Sigmoid colon (tissue), 7 donors: ENCODE measurements around the gene DCLK2. TPM values are rescaled to one million over a fixed set of nuclear protein-coding genes. Genes with fewer than 3 reads are reported as not detected.

Experiments
- DNase-seq: peaks from one replicate; pipeline ENCODE4 v3.0.0-alpha.2; 2019
- H3K27ac ChIP-seq, 4 donors: fragments of 200-600 bp; sonication (generic); one replicate each; pipeline ENCODE4 v1.5.1; 2016 to 2019; ENCODE audit warnings: mild to moderate bottlenecking in 1 of 4
- H3K27me3 ChIP-seq, 3 donors: fragments of 200-600 bp; sonication (generic); one replicate each; pipeline ENCODE4 v1.5.1; 2019; ENCODE audit warnings: mild to moderate bottlenecking in 1 of 3
- H3K36me3 ChIP-seq, 4 donors: fragments of 200-600 bp; sonication (generic); one replicate each; pipeline ENCODE4 v1.5.1; 2016 to 2019
- H3K4me1 ChIP-seq, 4 donors: fragments of 200-600 bp; sonication (generic); one replicate each; pipeline ENCODE4 v1.5.1; 2017 to 2019
- H3K4me3 ChIP-seq, 4 donors: fragments of 200-600 bp; sonication (generic); one replicate each; pipeline ENCODE4 v1.5.1; 2017 to 2019; ENCODE audit warnings: mild to moderate bottlenecking in 2 of 4, moderate library complexity in 1 of 4
- H3K9me3 ChIP-seq, 4 donors: fragments of 200-600 bp in 3 of 4; sonication (generic) in 3 of 4; one replicate each; pipeline versions ENCODE4 v1.5.1 to v1.6.1; 2013 to 2019
- EP300 ChIP-seq, 4 donors: sonication (generic); formaldehyde crosslinking; IDR thresholded peaks; one replicate each; pipeline ENCODE4 v1.6.1; 2017; ENCODE audit warnings: antibody characterized with exemption in 4 of 4
- POLR2A ChIP-seq, 2 donors: fragments of 450-650 bp; IDR thresholded peaks; one replicate each; pipeline ENCODE4 v1.6.1; 2016; ENCODE audit warnings: antibody characterized with exemption in 2 of 2, mild to moderate bottlenecking in 2 of 2, moderate library complexity in 2 of 2
- POLR2AphosphoS5 ChIP-seq, 4 donors: sonication (generic); formaldehyde crosslinking; IDR thresholded peaks; one replicate each; pipeline ENCODE4 v1.6.1; 2017; ENCODE audit warnings: antibody characterized with exemption in 4 of 4
- WGBS, 2 donors: extraction: QIAGEN DNeasy Blood & Tissue Kit; methylation state at CpG; one replicate each; pipeline ENCODE4 v1.1.7; 2013; 5-methylcytosine and 5-hydroxymethylcytosine counted together
- intact Hi-C: fragments of 100-400 bp; cut with DNase I; formaldehyde crosslinking; loops from one replicate; pipeline ENCODE4 v1.15.1; 2023
- polyA plus RNA-seq, 3 donors: library from polyadenylated mRNA; stranded (reverse); fragments of 200-250 nt; gene quantifications; one replicate each; pipeline ENCODE4 v1.2.3, GENCODE V29; 2013
- total RNA-seq, 4 donors: library from RNA; depleted of rRNA; stranded (reverse); fragments of >200 nt; gene quantifications; one replicate each; pipeline ENCODE4 v1.1.0, GENCODE V29; 2016
- TF ChIP-seq, protein P1 (sequence below), 4 experiments: fragments of 450-650 bp in 3 of 4; fragments of 200-600 bp in 1 of 4; IDR thresholded peaks; one replicate each; pipeline ENCODE4 v1.5.1; 2016 to 2019; ENCODE audit warnings: antibody characterized with exemption in 4 of 4, mild to moderate bottlenecking in 3 of 4, moderate library complexity in 2 of 4
- donor health status: healthy with polysubstance abuse.
- donor health status: Bipolar disorder and iron deficiency.
- donor health status: healthy.

The DCLK2 gene
- total and polyA plus RNA-seq, 7 donors = 0.69 to 30.7 (median 9.4) TPM

DNA sequence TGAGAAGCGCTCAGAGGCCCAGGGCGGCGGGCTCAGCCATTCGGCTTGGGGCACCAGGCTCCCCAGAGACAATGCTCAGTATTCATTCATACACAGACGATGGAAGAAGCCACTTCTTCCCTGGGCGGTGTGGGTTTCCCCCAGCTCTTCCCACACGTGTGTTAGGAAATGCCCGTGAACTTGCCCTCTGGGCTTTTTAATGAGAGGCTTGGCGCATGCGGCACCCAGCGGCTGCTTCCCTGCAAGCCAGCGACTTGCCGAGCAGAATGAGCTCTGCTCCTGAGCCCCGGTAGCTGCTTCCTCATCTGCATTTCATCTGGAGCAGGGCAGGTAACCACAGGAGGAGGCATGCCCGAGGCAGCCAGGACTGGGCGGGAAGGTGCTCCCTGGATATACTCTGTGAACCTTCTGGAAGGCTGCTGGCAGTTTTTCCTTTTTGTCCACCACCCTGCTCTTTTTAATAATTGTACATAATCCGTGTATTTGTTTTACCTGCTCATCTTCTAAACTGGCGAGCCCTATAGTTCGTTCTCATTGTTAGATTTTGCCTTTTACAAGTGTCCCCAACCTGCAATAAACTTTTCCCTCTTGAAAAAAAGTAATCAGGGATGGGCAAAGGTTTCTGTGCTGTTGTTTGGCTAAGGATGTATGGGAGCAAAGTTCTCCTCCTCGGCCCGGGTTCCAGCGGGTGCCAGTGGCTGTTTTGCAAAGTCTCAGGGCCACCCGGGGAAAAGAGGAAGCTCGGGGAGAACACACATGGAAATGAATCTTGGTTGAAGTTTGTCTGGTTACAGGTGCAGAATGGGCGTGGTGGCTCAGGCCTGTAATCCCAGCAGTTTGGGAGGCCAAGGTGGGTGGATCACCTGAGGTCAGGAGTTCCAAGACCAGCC, 178.8 kb downstream of the DCLK2 start:
- peak overlapping the region in 3 of 4 donors; percentile 61 to 78 (median 70) for H3K27ac ChIP-seq
- H3K9me3 ChIP-seq = no peaks in the 10 kb centered on the region
- H3K4me3 ChIP-seq = no peak overlapping the region
- peaks cover 0 to 13% (median 2%) of the 10 kb centered on the region in 4 donors for H3K36me3 ChIP-seq
- no peaks in the 10 kb centered on the region for H3K27me3 ChIP-seq
- peaks cover 0 to 60% (median 38%) of the 10 kb centered on the region in 4 donors for H3K4me1 ChIP-seq
- intact Hi-C loops = no loop called here
- TF ChIP-seq EP300 (IDR thresholded peaks at IDR 0.05) (no peak), POLR2A (IDR thresholded peaks at IDR 0.05) (no peak), POLR2AphosphoS5 (IDR thresholded peaks at IDR 0.05) (no peak)
- TF ChIP-seq, protein P1, sequence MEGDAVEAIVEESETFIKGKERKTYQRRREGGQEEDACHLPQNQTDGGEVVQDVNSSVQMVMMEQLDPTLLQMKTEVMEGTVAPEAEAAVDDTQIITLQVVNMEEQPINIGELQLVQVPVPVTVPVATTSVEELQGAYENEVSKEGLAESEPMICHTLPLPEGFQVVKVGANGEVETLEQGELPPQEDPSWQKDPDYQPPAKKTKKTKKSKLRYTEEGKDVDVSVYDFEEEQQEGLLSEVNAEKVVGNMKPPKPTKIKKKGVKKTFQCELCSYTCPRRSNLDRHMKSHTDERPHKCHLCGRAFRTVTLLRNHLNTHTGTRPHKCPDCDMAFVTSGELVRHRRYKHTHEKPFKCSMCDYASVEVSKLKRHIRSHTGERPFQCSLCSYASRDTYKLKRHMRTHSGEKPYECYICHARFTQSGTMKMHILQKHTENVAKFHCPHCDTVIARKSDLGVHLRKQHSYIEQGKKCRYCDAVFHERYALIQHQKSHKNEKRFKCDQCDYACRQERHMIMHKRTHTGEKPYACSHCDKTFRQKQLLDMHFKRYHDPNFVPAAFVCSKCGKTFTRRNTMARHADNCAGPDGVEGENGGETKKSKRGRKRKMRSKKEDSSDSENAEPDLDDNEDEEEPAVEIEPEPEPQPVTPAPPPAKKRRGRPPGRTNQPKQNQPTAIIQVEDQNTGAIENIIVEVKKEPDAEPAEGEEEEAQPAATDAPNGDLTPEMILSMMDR (IDR thresholded peaks at IDR 0.05) = no peak
- DNase-seq = no peak
- 26 to 68% methylated on average over 25 of the region's 25 CpGs for WGBS, 2 donors

DNA sequence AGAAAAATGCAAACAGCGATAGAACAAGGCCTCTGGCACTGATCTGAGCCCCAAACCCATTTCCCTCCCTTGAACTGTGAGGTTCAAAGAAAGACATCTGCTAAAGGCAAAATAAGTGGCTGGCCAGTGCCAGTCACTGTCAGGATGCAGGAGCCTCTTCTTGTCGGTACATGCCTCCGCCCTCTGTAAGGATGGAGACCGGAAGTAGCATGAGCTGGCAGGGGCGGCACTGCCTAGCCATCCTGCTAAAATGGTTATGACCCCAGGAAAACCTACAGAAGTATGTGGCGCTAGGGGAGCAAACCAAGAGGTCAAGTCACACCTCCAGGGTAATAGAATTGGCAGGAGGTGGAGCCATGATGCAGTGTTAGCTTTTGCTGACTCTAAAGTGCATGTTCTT, 180.3 kb downstream of the DCLK2 start:
- H3K9me3 ChIP-seq = no peaks in the 10 kb centered on the region
- H3K4me3 ChIP-seq = no peak overlapping the region
- peaks cover 0 to 59% (median 33%) of the 10 kb centered on the region in 4 donors for H3K4me1 ChIP-seq
- TF ChIP-seq POLR2A (IDR thresholded peaks at IDR 0.05) (no peak), EP300 (IDR thresholded peaks at IDR 0.05) (no peak), POLR2AphosphoS5 (IDR thresholded peaks at IDR 0.05) (no peak)
- TF ChIP-seq, protein P1 (IDR thresholded peaks at IDR 0.05) = no peak
- H3K27ac ChIP-seq = peak overlapping the region in 2 of 4 donors; percentile 4 to 59
- H3K36me3 ChIP-seq = peaks cover 0 to 10% (median 2%) of the 10 kb centered on the region in 4 donors
- no peak for DNase-seq
- WGBS, 2 donors = 87 to 93% methylated on average over 6 of the region's 6 CpGs
- H3K27me3 ChIP-seq = no peaks in the 10 kb centered on the region
- intact Hi-C loops = no loop called here

DNA sequence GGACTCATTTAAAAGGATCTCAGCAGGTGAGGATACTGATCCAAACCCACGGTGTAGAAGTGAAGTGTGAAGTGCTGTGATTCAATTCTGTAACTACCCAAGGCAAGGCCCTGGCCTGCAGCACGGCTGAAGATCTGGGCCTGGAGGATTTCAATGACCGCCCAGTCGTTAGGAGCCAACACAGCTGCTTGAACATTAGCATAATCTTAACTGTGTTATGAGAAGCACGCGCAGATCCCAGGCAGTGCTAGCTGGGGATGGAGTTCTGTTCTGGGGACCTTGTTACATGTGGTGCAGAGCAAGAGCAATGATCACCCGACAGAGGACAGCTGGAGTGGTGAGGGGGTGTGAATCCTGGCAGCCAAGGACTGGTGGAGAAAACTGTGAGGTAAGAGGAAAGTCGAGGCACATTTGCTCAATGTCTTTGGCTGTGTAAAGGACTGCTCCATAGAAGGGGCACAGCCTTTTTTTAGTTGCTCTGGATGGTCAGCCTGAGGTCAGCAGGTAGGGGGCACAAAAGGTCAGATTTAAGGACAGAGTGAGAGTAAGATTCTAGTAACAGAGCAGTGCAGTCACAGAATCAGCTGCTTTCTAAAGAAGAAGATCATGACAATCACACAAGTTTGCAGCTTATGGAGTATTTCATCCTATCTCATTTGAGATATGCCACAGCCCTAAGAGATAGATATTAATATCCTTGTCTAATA, 181.8 kb downstream of the DCLK2 start:
- WGBS, 2 donors = 75 to 86% methylated on average over 8 of the region's 8 CpGs
- Histone ChIP-seq H3K4me1 (peaks cover 0 to 52% (median 31%) of the 10 kb centered on the region in 4 donors), H3K36me3 (peaks cover 0 to 17% (median 2%) of the 10 kb centered on the region in 4 donors), H3K27me3 (no peaks in the 10 kb centered on the region), H3K4me3 (no peak overlapping the region), H3K27ac (peak overlapping the region in 2 of 4 donors; percentile 42 to 59), H3K9me3 (no peaks in the 10 kb centered on the region)
- DNase-seq = no peak
- intact Hi-C loops = no loop called here
- no peak for TF ChIP-seq POLR2A (IDR thresholded peaks at IDR 0.05)
- peak in 1 of 4 donors; percentile 38 for TF ChIP-seq POLR2AphosphoS5 (IDR thresholded peaks at IDR 0.05)

DNA sequence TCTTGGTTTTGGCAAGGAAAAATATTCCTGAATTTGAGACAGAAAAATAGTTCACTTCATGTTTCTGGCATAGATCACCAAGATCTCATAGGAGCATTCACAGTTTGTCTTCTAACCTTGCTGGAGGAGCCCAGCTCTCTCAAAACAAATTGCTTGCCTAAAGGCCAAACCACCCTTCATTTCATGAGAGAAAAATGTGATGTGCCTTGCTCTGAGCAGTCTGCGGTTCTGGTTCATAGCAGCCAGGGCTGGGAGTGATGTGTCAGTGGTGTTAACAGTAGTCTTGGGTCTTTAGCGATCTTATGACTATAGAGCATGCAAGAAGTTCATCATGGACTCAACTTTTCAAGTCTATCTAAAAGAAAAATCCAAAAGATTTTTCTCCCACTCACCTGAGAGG, 183.3 kb downstream of the DCLK2 start:
- no peak overlapping the region for H3K27ac ChIP-seq
- WGBS, 2 donors = 97% methylated on average over 2 of the region's 2 CpGs
- intact Hi-C loops = no loop called here
- DNase-seq = no peak
- H3K9me3 ChIP-seq = no peaks in the 10 kb centered on the region
- no peaks in the 10 kb centered on the region for H3K27me3 ChIP-seq
- H3K4me1 ChIP-seq = peaks cover 0 to 38% (median 16%) of the 10 kb centered on the region in 4 donors
- TF ChIP-seq POLR2AphosphoS5 (IDR thresholded peaks at IDR 0.05) (no peak), POLR2A (IDR thresholded peaks at IDR 0.05) (no peak), EP300 (IDR thresholded peaks at IDR 0.05) (no peak)
- TF ChIP-seq, protein P1 (IDR thresholded peaks at IDR 0.05) = no peak
- no peak overlapping the region for H3K4me3 ChIP-seq
- peaks cover 0 to 29% (median 8%) of the 10 kb centered on the region in 4 donors for H3K36me3 ChIP-seq

DNA sequence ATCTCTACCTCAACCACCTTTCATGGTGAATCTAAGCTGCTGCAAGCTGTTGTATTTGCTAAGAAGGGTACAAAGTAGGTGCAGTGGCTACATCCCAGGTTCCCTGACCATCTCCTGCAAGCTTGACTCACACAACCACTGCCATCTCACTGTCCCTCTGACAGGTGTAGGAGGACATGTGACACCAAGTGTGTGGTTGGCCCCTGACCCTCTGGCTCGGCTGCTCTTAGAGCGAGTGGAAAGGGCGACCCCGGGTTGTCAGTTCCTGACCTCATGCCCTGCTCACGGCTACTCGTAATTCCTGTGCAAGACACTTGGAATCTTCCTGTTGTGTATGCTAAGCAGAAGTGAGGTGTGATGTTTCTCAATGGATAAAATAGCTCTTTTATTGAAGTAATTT, 184.4 kb downstream of the DCLK2 start:
- Histone ChIP-seq H3K27me3 (no peaks in the 10 kb centered on the region), H3K4me3 (no peak overlapping the region), H3K9me3 (no peaks in the 10 kb centered on the region), H3K36me3 (peaks cover 0 to 29% (median 6%) of the 10 kb centered on the region in 4 donors), H3K27ac (no peak overlapping the region), H3K4me1 (peaks cover 0 to 28% (median 9%) of the 10 kb centered on the region in 4 donors)
- no peak for DNase-seq
- 94 to 96% methylated on average over 6 of the region's 6 CpGs for WGBS, 2 donors
- no peak for TF ChIP-seq POLR2A (IDR thresholded peaks at IDR 0.05)
- TF ChIP-seq EP300 (IDR thresholded peaks at IDR 0.05) = no peak
- no peak for TF ChIP-seq POLR2AphosphoS5 (IDR thresholded peaks at IDR 0.05)
- TF ChIP-seq, protein P1 (IDR thresholded peaks at IDR 0.05) = no peak
- intact Hi-C loops = no loop called here
